HEK293 (cell line): Measurements from ENCODE around the gene SLC35D1.

Experiments used
- CTCF ChIA-PET: fragments of 350-600 bp; formaldehyde crosslinking; extraction: SDS; loops from one replicate; lab custom pipeline; 2021; ENCODE audit warnings: antibody characterized with exemption; lab: Yijun Ruan, JAX
- POLR2A ChIA-PET: fragments of 300-600 bp; formaldehyde crosslinking; extraction: SDS; loops from one replicate; lab custom pipeline; 2020; ENCODE audit warnings: antibody characterized with exemption, inconsistent platforms; lab: Yijun Ruan, JAX
- H3K27ac ChIP-seq: fragments of 200-500 bp; sonication (Bioruptor generic); 2 replicates; pipeline ENCODE4 v1.5.1; 2014; ENCODE audit warnings: low read depth, low read length, control low read depth, inconsistent platforms; ENCODE audit errors: extremely low read depth
- H3K36me3 ChIP-seq, 2 experiments: fragments of 200-500 bp in 1 of 2; sonication (Bioruptor generic) in 1 of 2; 1 replicate in 1 of 2; 2 replicates in 1 of 2; pipeline ENCODE4 v1.5.1; 2014 to 2017; ENCODE audit warnings: inconsistent platforms in 2 of 2, low read length in 2 of 2; ENCODE audit not compliant: control insufficient read depth in 2 of 2, insufficient read depth in 1 of 2
- H3K4me1 ChIP-seq: fragments of 200-500 bp; sonication (Bioruptor generic); 2 replicates; pipeline ENCODE4 v1.5.1; 2014; ENCODE audit warnings: mild to moderate bottlenecking, low read length, inconsistent platforms; ENCODE audit not compliant: control insufficient read depth, insufficient read depth
- H3K4me3 ChIP-seq: 2 replicates; pipeline ENCODE4 v1.5.1; 2011; ENCODE audit warnings: low read depth, mild to moderate bottlenecking, control low read depth, low read length, moderate library complexity
- H3K9me3 ChIP-seq: fragments of 200-500 bp; sonication (Bioruptor generic); 2 replicates; pipeline ENCODE4 v1.5.1; 2014; ENCODE audit warnings: low read depth, low read length, inconsistent platforms; ENCODE audit not compliant: control insufficient read depth, insufficient read depth
- BCL6B ChIP-seq: fragments of 450-650 bp; formaldehyde crosslinking; IDR thresholded peaks from 2 replicates; pipeline ENCODE4 v1.5.1; 2017; ENCODE audit warnings: missing biosample characterization, missing genetic modification characterization
- GLI2 ChIP-seq: fragments of 450-650 bp; formaldehyde crosslinking; IDR thresholded peaks from 2 replicates; pipeline ENCODE4; 2017; ENCODE audit warnings: missing biosample characterization, missing genetic modification characterization, low read depth, borderline replicate concordance
- GLIS1 ChIP-seq: fragments of 450-650 bp; formaldehyde crosslinking; IDR thresholded peaks from 2 replicates; pipeline ENCODE4 v1.5.1; 2016; ENCODE audit warnings: missing biosample characterization, missing genetic modification characterization
- KLF1 ChIP-seq: fragments of 450-650 bp; formaldehyde crosslinking; IDR thresholded peaks from 2 replicates; pipeline ENCODE4 v1.5.1; 2016; ENCODE audit warnings: missing biosample characterization, missing genetic modification characterization
- KLF17 ChIP-seq: fragments of 450-650 bp; formaldehyde crosslinking; IDR thresholded peaks from 2 replicates; pipeline ENCODE4 v1.5.1; 2016; ENCODE audit warnings: missing biosample characterization, missing genetic modification characterization
- PRDM1 ChIP-seq: fragments of 450-650 bp; formaldehyde crosslinking; IDR thresholded peaks from 2 replicates; pipeline ENCODE4; 2016; ENCODE audit warnings: missing biosample characterization, missing genetic modification characterization
- RBAK ChIP-seq: fragments of 450-650 bp; formaldehyde crosslinking; IDR thresholded peaks from 2 replicates; pipeline ENCODE4 v1.5.1; 2016; ENCODE audit warnings: missing biosample characterization, missing genetic modification characterization
- SP7 ChIP-seq: fragments of 450-650 bp; formaldehyde crosslinking; IDR thresholded peaks from 2 replicates; pipeline ENCODE4 v1.5.1; 2016; ENCODE audit warnings: missing biosample characterization, missing genetic modification characterization
- TCF7L2 ChIP-seq: IDR thresholded peaks from 2 replicates; pipeline ENCODE4 v1.6.1; 2011; ENCODE audit warnings: low read depth, mild to moderate bottlenecking, inconsistent platforms, low read length, moderate library complexity, borderline replicate concordance
- TRIM28 ChIP-seq: IDR thresholded peaks from 2 replicates; pipeline ENCODE4 v1.6.1; 2011; ENCODE audit warnings: low read length, control low read depth, borderline replicate concordance
- WT1 ChIP-seq: fragments of 450-650 bp; formaldehyde crosslinking; IDR thresholded peaks from 2 replicates; pipeline ENCODE4 v1.5.1; 2016; ENCODE audit warnings: missing biosample characterization, missing genetic modification characterization
- ZBTB11 ChIP-seq: fragments of 450-650 bp; formaldehyde crosslinking; conservative IDR thresholded peaks from 2 replicates; pipeline ENCODE4 v1.5.1; 2016; ENCODE audit warnings: low read depth, missing biosample characterization, missing genetic modification characterization
- ZFP37 ChIP-seq: fragments of 450-650 bp; formaldehyde crosslinking; IDR thresholded peaks from 2 replicates; pipeline ENCODE4 v1.5.1; 2016; ENCODE audit warnings: missing biosample characterization, missing genetic modification characterization
- ZNF175 ChIP-seq: fragments of 450-650 bp; formaldehyde crosslinking; IDR thresholded peaks from 2 replicates; pipeline ENCODE4 v1.5.1; 2016; ENCODE audit warnings: missing biosample characterization, missing genetic modification characterization
- ZNF2 ChIP-seq: fragments of 450-650 bp; formaldehyde crosslinking; IDR thresholded peaks from 2 replicates; pipeline ENCODE4 v1.5.1; 2016; ENCODE audit warnings: missing biosample characterization, missing genetic modification characterization
- ZNF211 ChIP-seq: fragments of 450-650 bp; formaldehyde crosslinking; IDR thresholded peaks from 2 replicates; pipeline ENCODE4 v1.5.1; 2016; ENCODE audit warnings: low read depth, missing biosample characterization, missing genetic modification characterization
- ZNF274 ChIP-seq, 2 experiments: fragments of 200-500 bp in 1 of 2; fragments of 450-650 bp in 1 of 2; sonication (Bioruptor generic) in 1 of 2; formaldehyde crosslinking in 1 of 2; IDR thresholded peaks; 2 replicates each; pipeline versions ENCODE4 v1.5.1 to v1.6.1; 2014 to 2016; ENCODE audit warnings: borderline replicate concordance in 1 of 2, inconsistent platforms in 1 of 2, low read length in 1 of 2, missing biosample characterization in 1 of 2, missing genetic modification characterization in 1 of 2
- ZNF362 ChIP-seq: fragments of 450-650 bp; formaldehyde crosslinking; IDR thresholded peaks from 2 replicates; pipeline ENCODE4 v1.5.1; 2016; ENCODE audit warnings: missing biosample characterization, missing genetic modification characterization
- ZNF394 ChIP-seq: fragments of 450-650 bp; formaldehyde crosslinking; IDR thresholded peaks from 2 replicates; pipeline ENCODE4 v1.5.1; 2016; ENCODE audit warnings: missing biosample characterization, missing genetic modification characterization, mild to moderate bottlenecking, moderate library complexity, borderline replicate concordance
- ZNF426 ChIP-seq: fragments of 450-650 bp; formaldehyde crosslinking; IDR thresholded peaks from 2 replicates; pipeline ENCODE4 v1.5.1; 2017; ENCODE audit warnings: missing biosample characterization, missing genetic modification characterization, mild to moderate bottlenecking, inconsistent platforms, moderate library complexity
- ZNF488 ChIP-seq: fragments of 450-650 bp; formaldehyde crosslinking; IDR thresholded peaks from 2 replicates; pipeline ENCODE4 v1.5.1; 2016; ENCODE audit warnings: missing biosample characterization, missing genetic modification characterization
- ZNF521 ChIP-seq: fragments of 450-650 bp; formaldehyde crosslinking; IDR thresholded peaks from 2 replicates; pipeline ENCODE4 v1.5.1; 2017; ENCODE audit warnings: missing biosample characterization, mild to moderate bottlenecking, missing genetic modification characterization
- ZNF529 ChIP-seq: fragments of 450-650 bp; formaldehyde crosslinking; IDR thresholded peaks from 2 replicates; pipeline ENCODE4 v1.5.1; 2017; ENCODE audit warnings: missing genetic modification characterization, missing biosample characterization; ENCODE audit not compliant: insufficient replicate concordance
- ZNF558 ChIP-seq: fragments of 450-650 bp; formaldehyde crosslinking; IDR thresholded peaks from 2 replicates; pipeline ENCODE4 v1.5.1; 2016; ENCODE audit warnings: missing biosample characterization, missing genetic modification characterization
- ZNF580 ChIP-seq: fragments of 450-650 bp; formaldehyde crosslinking; IDR thresholded peaks from 2 replicates; pipeline ENCODE4 v1.5.1; 2016; ENCODE audit warnings: missing biosample characterization, missing genetic modification characterization
- ZNF629 ChIP-seq: fragments of 450-650 bp; formaldehyde crosslinking; IDR thresholded peaks from 2 replicates; pipeline ENCODE4 v1.5.1; 2017; ENCODE audit warnings: missing biosample characterization, missing genetic modification characterization
- ZNF660 ChIP-seq: fragments of 450-650 bp; IDR thresholded peaks from 2 replicates; pipeline ENCODE4 v1.5.1; 2018; ENCODE audit warnings: missing biosample characterization, mild to moderate bottlenecking, missing genetic modification characterization
- ZNF704 ChIP-seq: fragments of 450-650 bp; formaldehyde crosslinking; IDR thresholded peaks from 2 replicates; pipeline ENCODE4 v1.5.1; 2016; ENCODE audit warnings: missing biosample characterization, missing genetic modification characterization
- ZNF843 ChIP-seq: fragments of 450-650 bp; formaldehyde crosslinking; IDR thresholded peaks from 2 replicates; pipeline ENCODE4 v1.5.1; 2016; ENCODE audit warnings: missing biosample characterization, missing genetic modification characterization

SLC35D1 gene

GRCh38 chr1:66996018-66996682 lies 57.8 kb downstream of the SLC35D1 start:
- no peak overlapping the region for H3K27ac ChIP-seq
- ChIA-PET CTCF (interaction anchor here (0.5 to 3.5 kb wide), 32 partner anchors 9 to 809 kb away, joined by 3 to 56 read pairs (median 3); partner anchors contain the start of gene SLC35D1), POLR2A (interaction anchor here (0.9 to 1.3 kb wide), 2 partner anchors 57 to 153 kb away, joined by 3 to 4 read pairs; no protein-coding TSS in a partner anchor)
- H3K9me3 ChIP-seq, result no peaks in the 10 kb centered on the region
- peaks cover 8 to 59% of the 10 kb centered on the region in 2 experiments for H3K36me3 ChIP-seq
- H3K4me1 ChIP-seq, result no peaks in the 10 kb centered on the region
- no peak overlapping the region for H3K4me3 ChIP-seq
- TF ChIP-seq ZFP37 (tag by site-specific recombination), result no peak
- peak; percentile 73 for TF ChIP-seq ZNF660
- no peak for TF ChIP-seq ZBTB11 (tag by site-specific recombination)
- no peak for TF ChIP-seq ZNF629 (tag by site-specific recombination)
- no peak for TF ChIP-seq TCF7L2
- TF ChIP-seq TRIM28, result peak; percentile 45; the same call in 1 of the 2 replicates
- TF ChIP-seq ZNF580 (tag by site-specific recombination), result no peak
- TF ChIP-seq PRDM1 (tag by site-specific recombination), result peak; percentile 83
- no peak for TF ChIP-seq SP7 (tag by site-specific recombination)
- no peak for TF ChIP-seq ZNF426 (tag by site-specific recombination)
- TF ChIP-seq ZNF394 (tag by site-specific recombination), result no peak; the same call in 1 of the 2 replicates
- TF ChIP-seq ZNF521 (tag by site-specific recombination), result no peak
- no peak for TF ChIP-seq GLIS1 (tag by site-specific recombination)
- no peak for TF ChIP-seq ZNF488 (tag by site-specific recombination)
- peak; percentile 67; the same call in 1 of the 2 replicates for TF ChIP-seq ZNF2
- no peak for TF ChIP-seq ZNF704 (tag by site-specific recombination)
- TF ChIP-seq ZNF211, result no peak
- TF ChIP-seq ZNF843 (tag by site-specific recombination), result no peak
- no peak for TF ChIP-seq RBAK (tag by site-specific recombination)
- no peak for TF ChIP-seq GLI2 (tag by site-specific recombination)
- no peak for TF ChIP-seq ZNF558 (tag by site-specific recombination)
- no peak for TF ChIP-seq ZNF362 (tag by site-specific recombination)
- no peak for TF ChIP-seq WT1 (tag by site-specific recombination)
- no peak for TF ChIP-seq ZNF274 (IDR thresholded peaks at IDR 0.05; ENCODE audit: low read length)
- no peak for TF ChIP-seq ZNF274 (tag by site-specific recombination; IDR thresholded peaks at IDR 0.05; ENCODE audit: borderline replicate concordance)
- no peak for TF ChIP-seq KLF17
- no peak for TF ChIP-seq ZNF175 (tag by site-specific recombination)
- TF ChIP-seq KLF1 (tag by site-specific recombination), result no peak
- TF ChIP-seq ZNF529 (tag by site-specific recombination), result no peak
- no peak for TF ChIP-seq BCL6B (tag by site-specific recombination)
